ENCODE data around the gene RING1.

DNA sequence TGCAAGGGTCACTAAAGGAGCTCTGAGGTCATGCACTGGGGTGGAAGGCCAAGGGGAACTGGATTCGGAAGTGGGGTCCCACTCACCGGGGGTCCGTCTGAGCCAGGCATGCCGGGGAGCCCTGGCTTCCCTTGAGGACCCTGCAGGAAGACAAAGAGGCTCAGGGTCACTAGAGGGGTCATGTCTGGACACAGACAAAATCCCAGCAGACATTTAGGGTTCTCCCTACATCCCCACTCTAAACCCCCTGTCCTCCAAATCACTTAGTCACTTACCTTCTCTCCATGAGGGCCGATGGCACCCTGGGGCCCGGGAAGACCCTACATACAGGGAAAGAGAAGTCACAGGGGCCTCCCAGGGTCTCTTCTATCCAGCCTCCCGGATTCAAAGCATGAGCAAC is 31.4 kb upstream of the RING1 start:
- TF ChIP-seq, protein P1, sequence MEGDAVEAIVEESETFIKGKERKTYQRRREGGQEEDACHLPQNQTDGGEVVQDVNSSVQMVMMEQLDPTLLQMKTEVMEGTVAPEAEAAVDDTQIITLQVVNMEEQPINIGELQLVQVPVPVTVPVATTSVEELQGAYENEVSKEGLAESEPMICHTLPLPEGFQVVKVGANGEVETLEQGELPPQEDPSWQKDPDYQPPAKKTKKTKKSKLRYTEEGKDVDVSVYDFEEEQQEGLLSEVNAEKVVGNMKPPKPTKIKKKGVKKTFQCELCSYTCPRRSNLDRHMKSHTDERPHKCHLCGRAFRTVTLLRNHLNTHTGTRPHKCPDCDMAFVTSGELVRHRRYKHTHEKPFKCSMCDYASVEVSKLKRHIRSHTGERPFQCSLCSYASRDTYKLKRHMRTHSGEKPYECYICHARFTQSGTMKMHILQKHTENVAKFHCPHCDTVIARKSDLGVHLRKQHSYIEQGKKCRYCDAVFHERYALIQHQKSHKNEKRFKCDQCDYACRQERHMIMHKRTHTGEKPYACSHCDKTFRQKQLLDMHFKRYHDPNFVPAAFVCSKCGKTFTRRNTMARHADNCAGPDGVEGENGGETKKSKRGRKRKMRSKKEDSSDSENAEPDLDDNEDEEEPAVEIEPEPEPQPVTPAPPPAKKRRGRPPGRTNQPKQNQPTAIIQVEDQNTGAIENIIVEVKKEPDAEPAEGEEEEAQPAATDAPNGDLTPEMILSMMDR (IDR thresholded peaks at IDR 0.05), result no peak
- TF ChIP-seq POLR2A (IDR thresholded peaks at IDR 0.05), result no peak

Data from breast epithelium (tissue), 3 donors.